GM06990 (cell line): ENCODE data around the gene RGMB.

Experiments used
- DNase-seq: peaks from one replicate; pipeline ENCODE4 v3.0.0-alpha.2; 2011; ENCODE audit not compliant: insufficient read length; ENCODE audit errors: extremely low read depth
- H3K27me3 ChIP-seq: replicated peaks from 2 replicates; pipeline ENCODE4 v1.6.0; 2011; ENCODE audit warnings: low read length; ENCODE audit not compliant: control insufficient read depth, insufficient read depth
- H3K36me3 ChIP-seq: 2 replicates; pipeline ENCODE4 v1.5.1; 2011; ENCODE audit warnings: low read length; ENCODE audit not compliant: control insufficient read depth, insufficient read depth
- H3K4me3 ChIP-seq: replicated peaks from 2 replicates; pipeline ENCODE4 v1.5.1; 2011; ENCODE audit warnings: low read depth, mild to moderate bottlenecking, control low read depth, low read length
- CTCF ChIP-seq: IDR thresholded peaks from 2 replicates; pipeline ENCODE4 v1.5.1; 2011; ENCODE audit warnings: low read length, control low read depth, mild to moderate bottlenecking, inconsistent platforms; ENCODE audit not compliant: insufficient read depth, poor library complexity, severe bottlenecking

Gene RGMB

DNA sequence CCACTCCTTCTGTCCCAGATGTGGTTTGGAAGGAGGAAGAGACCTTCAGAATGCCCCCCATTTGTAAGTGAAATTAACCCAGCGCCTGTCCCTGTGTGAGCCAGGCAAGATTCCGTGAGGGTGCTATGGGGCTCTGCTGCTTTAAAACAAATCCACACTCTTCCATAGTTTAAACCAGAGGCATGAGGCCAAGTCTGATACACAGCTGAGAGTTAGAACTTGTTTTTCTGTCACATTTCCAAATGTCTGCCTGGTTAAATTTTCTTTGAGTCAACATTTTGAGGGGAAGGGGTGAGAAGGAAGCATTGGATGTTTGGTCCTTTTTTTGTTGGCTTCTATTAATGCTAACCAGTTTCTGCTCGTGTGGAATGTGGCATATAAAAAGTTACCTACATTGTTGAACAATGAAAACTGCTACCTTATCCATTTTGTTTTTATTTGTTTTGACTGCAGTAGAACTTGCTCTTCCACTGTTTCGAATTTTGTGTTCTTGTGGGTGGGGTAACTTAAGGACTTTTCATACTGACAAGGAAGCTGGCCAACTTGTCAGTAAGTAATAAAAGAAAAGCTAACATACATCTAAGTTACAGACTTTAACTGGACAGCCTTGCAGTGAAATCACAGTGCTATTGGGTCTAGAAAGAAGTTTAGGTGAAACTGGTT is 12.9 kb downstream of the RGMB start:
- Histone ChIP-seq H3K4me3 (no peak overlapping the region), H3K36me3 (peaks cover 3% of the 10 kb centered on the region), H3K27me3 (no peaks in the 10 kb centered on the region)
- no peak for DNase-seq
- TF ChIP-seq CTCF, result no peak

- Histone ChIP-seq H3K27me3 (no peaks in the 10 kb centered on the region), H3K36me3 (peaks cover 3% of the 10 kb centered on the region), H3K4me3 (no peak overlapping the region)
- no peak for TF ChIP-seq CTCF
- DNase-seq, result no peak
Measured at GRCh38 chr5:98787131-98787719, 13.8 kb downstream of the RGMB start.

GRCh38 chr5:98789029-98789428 is 15.6 kb downstream of the RGMB start:
- no peak for TF ChIP-seq CTCF
- DNase-seq, result no peak
- no peaks in the 10 kb centered on the region for H3K27me3 ChIP-seq
- H3K4me3 ChIP-seq, result no peak overlapping the region
- H3K36me3 ChIP-seq, result peaks cover 7% of the 10 kb centered on the region

DNA sequence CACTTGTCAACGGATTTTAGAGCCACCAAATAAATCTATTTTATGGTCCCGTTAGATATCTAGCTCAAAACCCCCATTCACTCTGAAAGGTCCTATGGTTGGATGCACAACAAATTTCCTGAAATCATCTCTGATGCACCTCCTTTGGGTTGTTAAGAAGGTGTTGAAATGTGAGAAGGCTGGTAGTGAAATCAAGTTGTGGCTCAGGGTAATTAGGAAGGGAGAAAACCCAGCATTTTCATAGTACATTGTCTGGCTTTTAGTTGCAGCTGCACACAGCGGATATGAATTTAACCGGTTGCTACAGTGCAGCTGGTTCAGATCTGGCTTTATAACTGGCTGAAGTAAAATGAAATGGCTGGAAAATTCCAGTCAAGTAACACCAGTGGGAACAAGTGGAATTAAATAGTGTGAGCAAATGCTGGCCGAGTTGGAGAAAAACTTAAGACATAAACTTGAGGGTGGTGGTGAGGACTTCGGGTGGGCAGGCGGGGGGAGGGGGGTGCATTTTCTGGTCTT is 17.6 kb downstream of the RGMB start:
- Histone ChIP-seq H3K4me3 (no peak overlapping the region), H3K36me3 (peaks cover 7% of the 10 kb centered on the region), H3K27me3 (no peaks in the 10 kb centered on the region)
- TF ChIP-seq CTCF, result no peak
- no peak for DNase-seq

- no peak for DNase-seq
- no peaks in the 10 kb centered on the region for H3K27me3 ChIP-seq
- H3K4me3 ChIP-seq, result no peak overlapping the region
- peaks cover 7% of the 10 kb centered on the region for H3K36me3 ChIP-seq
- no peak for TF ChIP-seq CTCF
Measured at GRCh38 chr5:98791898-98792580, 18.6 kb downstream of the RGMB start.
